AG09309 (cell line): Measurements from ENCODE around the gene TXNRD1.

Experiments
- DNase-seq: peaks from one replicate; pipeline ENCODE4 v3.0.0-alpha.2; 2010; ENCODE audit warnings: low read depth
- H3K4me3 ChIP-seq: 2 replicates; pipeline ENCODE4 v1.5.1; 2011; ENCODE audit warnings: mild to moderate bottlenecking, low read depth, low read length, moderate library complexity; ENCODE audit not compliant: control insufficient read depth
- TF ChIP-seq, protein P1 (sequence below): IDR thresholded peaks from 2 replicates; pipeline ENCODE4 v1.5.1; 2011; ENCODE audit warnings: mild to moderate bottlenecking, low read depth, low read length, inconsistent platforms; ENCODE audit not compliant: insufficient read depth, control insufficient read depth; ENCODE audit errors: missing control alignments

The TXNRD1 gene

DNA sequence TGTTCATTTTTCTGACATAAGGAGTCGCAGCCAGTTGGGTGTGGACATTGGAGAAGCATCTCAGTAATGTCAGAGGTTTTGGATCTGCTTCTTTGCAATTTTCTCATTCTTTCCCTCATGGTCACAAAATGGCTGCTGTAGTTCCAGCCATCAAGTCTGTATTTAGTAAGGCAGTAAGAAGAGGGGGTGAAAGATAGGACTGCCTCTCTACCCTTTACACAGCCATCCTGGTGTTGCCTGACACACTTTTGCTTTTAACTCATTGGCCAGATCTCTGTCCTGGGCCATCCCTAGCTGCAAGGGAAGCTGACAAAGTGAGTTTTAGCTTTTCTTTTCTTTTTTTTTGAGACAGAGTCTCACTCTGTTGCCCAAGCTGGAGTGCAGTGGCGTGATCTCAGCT lies 154.1 kb downstream of the TXNRD1 start:
- DNase-seq, result no peak
- TF ChIP-seq, protein P1, sequence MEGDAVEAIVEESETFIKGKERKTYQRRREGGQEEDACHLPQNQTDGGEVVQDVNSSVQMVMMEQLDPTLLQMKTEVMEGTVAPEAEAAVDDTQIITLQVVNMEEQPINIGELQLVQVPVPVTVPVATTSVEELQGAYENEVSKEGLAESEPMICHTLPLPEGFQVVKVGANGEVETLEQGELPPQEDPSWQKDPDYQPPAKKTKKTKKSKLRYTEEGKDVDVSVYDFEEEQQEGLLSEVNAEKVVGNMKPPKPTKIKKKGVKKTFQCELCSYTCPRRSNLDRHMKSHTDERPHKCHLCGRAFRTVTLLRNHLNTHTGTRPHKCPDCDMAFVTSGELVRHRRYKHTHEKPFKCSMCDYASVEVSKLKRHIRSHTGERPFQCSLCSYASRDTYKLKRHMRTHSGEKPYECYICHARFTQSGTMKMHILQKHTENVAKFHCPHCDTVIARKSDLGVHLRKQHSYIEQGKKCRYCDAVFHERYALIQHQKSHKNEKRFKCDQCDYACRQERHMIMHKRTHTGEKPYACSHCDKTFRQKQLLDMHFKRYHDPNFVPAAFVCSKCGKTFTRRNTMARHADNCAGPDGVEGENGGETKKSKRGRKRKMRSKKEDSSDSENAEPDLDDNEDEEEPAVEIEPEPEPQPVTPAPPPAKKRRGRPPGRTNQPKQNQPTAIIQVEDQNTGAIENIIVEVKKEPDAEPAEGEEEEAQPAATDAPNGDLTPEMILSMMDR, result no peak

DNA sequence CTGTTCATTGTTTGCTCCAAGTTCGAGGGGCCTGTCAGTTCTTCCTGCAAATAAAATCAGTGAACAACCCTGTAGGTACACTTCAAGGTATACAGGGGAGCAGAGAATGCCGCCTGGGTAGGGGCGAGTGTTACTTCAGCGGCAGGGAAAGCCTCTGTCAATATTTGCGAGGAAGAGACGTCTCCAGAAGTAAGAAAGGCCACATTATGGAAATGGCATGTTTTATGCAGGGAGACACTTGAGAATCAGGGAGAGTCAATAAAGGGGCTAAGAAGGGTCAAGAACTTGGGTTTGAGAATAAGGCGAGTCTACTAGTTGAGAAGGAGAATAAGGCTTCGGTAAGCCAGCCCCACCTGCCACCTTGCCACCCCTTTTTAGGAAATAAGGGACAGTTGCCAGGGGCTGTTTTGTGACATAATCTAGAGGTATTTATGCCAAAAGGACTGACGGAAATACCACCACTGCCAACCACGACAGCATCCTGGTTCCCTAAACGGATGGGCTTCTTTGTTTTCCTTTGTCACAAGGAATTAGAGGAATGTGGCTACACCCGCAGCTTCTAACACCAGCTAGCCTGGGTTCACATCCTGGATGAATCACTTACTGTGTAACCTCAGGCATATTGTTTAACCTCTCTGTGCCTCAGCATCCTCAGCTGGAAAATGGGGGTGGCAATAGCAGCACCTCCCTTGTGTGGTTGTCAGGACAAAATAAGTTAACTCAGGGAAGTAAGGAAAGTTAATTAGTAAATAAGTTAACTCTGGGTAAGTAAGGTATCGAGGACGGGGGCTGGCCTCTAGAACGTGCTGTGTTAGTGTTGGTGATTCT lies 155.7 kb downstream of the TXNRD1 start:
- H3K4me3 ChIP-seq, result no peak overlapping the region
- TF ChIP-seq, protein P1, result no peak
- DNase-seq, result no peak

More for the DNA sequence above, 154.1 kb downstream of the TXNRD1 start:
- H3K4me3 ChIP-seq, result no peak overlapping the region

DNA sequence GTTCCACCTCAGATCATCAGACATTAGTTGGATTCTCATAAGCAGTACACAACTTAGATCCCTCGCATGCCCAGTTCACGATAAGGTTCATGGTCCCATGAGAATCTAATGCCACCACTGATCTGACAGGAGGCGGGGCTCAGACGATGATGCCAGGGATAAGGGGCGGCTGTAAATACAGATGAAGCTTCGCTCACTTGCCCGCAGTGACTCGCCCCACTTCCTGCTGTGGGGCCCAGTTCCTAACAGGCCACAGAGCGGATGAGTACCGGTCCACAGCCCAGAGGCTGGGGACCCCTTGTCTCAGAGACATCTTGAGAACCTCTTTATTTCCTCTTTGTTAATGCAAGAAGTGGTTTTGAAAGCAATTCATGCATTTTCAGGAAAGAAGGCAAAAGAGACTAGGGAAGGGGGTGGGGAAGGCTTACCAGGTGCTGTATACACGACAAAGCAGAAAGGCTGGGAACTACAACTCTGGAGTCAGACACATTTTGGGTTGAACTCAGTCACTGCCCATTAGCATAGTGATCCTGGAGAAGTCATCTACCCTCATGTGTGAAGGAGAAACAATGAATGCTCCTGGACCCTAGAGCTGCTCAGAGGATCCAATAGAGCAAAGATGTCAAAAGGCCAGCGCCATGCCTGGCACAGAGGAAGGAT lies 156.6 kb downstream of the TXNRD1 start:
- no peak for DNase-seq
- TF ChIP-seq, protein P1, result no peak
- no peak overlapping the region for H3K4me3 ChIP-seq

DNA sequence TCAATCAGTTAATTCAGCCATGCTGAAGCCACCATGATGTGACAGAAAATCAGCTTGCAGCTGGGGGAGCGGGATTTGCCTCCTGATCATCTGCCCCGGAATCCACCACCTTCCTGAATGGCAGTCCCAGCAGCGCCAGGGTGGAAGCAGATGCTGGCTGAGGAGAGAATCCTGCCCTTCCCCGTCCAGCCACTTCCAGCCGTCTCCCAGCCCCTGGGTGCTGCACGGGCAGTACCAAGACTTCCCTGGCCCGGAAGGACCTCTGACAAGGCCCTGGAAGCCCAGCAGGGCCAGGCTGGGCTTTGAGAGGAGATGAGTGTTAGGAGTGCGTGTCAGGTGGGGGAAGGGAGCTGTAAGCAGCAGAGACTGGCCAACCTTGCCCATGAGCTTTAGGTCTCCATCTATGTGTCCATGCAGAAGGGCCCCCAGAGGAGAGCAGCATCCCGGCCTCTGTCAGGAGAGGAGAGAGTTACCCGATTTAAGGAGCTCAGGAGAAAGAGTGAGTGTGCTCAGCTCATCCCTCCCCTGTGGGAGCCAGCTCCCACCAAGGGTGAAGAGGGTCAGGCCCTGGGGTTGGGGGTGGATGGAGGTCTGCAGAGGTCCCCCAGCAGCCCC lies 157.2 kb downstream of the TXNRD1 start:
- DNase-seq, result no peak

DNA sequence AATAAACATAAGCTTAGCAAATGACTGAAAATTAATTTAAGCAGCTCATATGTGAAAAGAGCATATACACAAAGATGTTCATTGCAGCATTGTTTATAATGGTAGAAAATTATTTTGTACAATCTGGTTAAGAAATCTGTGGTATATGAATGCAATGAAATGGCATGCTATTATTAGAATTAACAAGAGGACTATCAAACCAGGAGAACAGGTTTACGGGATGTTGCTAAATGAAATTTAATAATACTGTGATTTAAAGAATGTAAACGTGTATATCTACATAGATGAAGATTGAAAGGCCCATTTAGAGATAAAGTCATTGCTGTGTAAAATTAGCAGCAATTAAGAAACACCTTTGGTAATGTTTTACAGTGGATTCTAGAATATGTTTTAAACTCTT lies 158.5 kb downstream of the TXNRD1 start:
- DNase-seq, result no peak
- TF ChIP-seq, protein P1, result no peak
- no peak overlapping the region for H3K4me3 ChIP-seq

More for the DNA sequence above, 157.2 kb downstream of the TXNRD1 start:
- no peak overlapping the region for H3K4me3 ChIP-seq
- TF ChIP-seq, protein P1, result no peak

DNA sequence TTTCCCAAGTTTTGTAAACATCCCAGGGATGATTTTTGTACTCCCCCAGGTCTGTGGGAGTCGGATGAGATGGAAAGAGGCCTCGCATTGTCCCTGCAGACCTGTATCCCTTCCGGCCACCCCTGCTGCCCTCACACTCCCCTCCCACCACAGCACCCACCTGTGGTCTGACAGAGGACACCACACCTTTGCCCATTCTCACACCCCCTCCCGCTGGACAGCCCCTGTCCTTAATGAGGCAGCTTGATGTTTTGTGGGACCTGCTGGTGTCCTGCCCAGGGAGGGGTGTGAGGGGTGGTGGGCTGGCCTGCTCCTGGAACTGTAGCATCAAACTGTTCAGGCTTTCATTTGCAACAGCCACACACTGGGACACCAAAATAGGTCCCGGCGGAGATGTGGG lies 159.2 kb downstream of the TXNRD1 start:
- TF ChIP-seq, protein P1, result no peak
- no peak for DNase-seq
- no peak overlapping the region for H3K4me3 ChIP-seq
